NCI-H1436 treated with DMSO at 0.1 percent for 48 hours (cell line): ENCODE data around the gene MARVELD1.
A peak's percentile ranks its signal among the peaks of the same experiment; 100 is the strongest.

Experiments
- DNase-seq: peaks from one replicate; lab custom pipeline; 2025; lab: John Stamatoyannopoulos, UW

Gene MARVELD1

GRCh38 chr10:97755718-97756117 is 42.2 kb downstream of the MARVELD1 start:
- DNase-seq: no peak

- no peak for DNase-seq
Measured at GRCh38 chr10:97757471-97757870, 43.9 kb downstream of the MARVELD1 start.

GRCh38 chr10:97759158-97759887 is 45.8 kb downstream of the MARVELD1 start:
- DNase-seq: peak; percentile 4

GRCh38 chr10:97759946-97760345 is 46.4 kb downstream of the MARVELD1 start:
- no peak for DNase-seq

GRCh38 chr10:97760461-97761257 is 47.1 kb downstream of the MARVELD1 start:
- no peak for DNase-seq

GRCh38 chr10:97761331-97761865 is 47.9 kb downstream of the MARVELD1 start:
- no peak for DNase-seq

- no peak for DNase-seq
Measured at GRCh38 chr10:97762056-97762455, 48.5 kb downstream of the MARVELD1 start.

- no peak for DNase-seq
Measured at GRCh38 chr10:97762816-97763215, 49.3 kb downstream of the MARVELD1 start.

- no peak for DNase-seq
Measured at GRCh38 chr10:97763411-97763810, 49.9 kb downstream of the MARVELD1 start.

GRCh38 chr10:97763947-97764346 is 50.4 kb downstream of the MARVELD1 start:
- no peak for DNase-seq

- DNase-seq: no peak
Measured at GRCh38 chr10:97764519-97764931, 51.0 kb downstream of the MARVELD1 start.

GRCh38 chr10:97765201-97765600 is 51.7 kb downstream of the MARVELD1 start:
- DNase-seq: no peak

- no peak for DNase-seq
Measured at GRCh38 chr10:97766106-97766810, 52.7 kb downstream of the MARVELD1 start.

GRCh38 chr10:97766996-97767924 is 53.7 kb downstream of the MARVELD1 start:
- no peak for DNase-seq
